Measurements from ENCODE around the gene SLC35E2B.

GRCh38 chr1:1625824-1626206 is 66.8 kb downstream of the SLC35E2B start:
- TF ChIP-seq POLR2A (IDR thresholded peaks at IDR 0.05; ENCODE audit: low read depth, low read length): no peak
- no peak for TF ChIP-seq POLR2AphosphoS5 (IDR thresholded peaks at IDR 0.05; ENCODE audit: low read depth, low read length)
- no peak for TF ChIP-seq TAF1 (IDR thresholded peaks at IDR 0.05; ENCODE audit: borderline replicate concordance, low read depth, low read length)

Measured in GM12892 (cell line).